ENCODE data around the gene TRAP1.
"Not testable (repeated sequence)": the region's sequence is repeated elsewhere in the genome, so short reads cannot be mapped to it uniquely, and the experiment has no call there.

The TRAP1 gene

DNA sequence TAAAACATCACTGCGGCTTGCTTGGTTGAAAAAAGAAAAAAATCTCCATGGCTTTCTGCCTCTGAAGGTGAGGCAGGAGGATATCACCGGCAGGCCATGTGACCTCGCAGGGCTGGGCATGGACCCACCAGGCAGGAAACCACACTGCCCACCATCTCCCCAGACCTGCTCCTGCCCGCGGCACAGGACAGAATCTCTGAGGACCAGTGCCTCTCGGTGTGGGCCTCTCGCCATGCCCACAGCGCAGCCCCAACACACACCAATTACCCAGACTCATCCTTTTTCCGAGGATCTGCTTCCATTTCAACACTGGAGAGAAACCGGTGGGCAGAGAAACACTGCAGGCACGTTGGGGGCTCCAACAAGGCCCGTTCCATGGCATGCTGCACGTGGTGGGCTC lies 46.6 kb downstream of the TRAP1 start:
- no peak for DNase-seq

DNA sequence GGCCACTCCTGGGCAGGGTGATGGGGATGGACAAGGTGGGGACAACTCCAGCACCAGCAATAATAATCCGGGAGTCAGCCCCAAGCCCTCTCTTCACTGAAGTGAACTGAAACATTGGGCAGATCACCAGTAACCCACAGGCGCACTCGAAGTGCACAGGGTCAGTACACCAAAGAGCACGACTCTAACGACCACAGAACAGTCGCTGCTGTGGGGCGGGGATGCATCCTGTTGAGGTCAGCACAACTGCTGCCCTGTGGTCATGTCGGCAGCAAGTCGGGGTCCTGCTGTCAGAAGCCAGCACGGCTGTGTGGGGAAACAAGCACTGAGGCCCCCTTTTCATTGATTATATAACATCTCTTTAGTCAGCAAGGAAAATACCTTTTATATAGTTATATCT lies 48.2 kb downstream of the TRAP1 start:
- DNase-seq, result no peak

DNA sequence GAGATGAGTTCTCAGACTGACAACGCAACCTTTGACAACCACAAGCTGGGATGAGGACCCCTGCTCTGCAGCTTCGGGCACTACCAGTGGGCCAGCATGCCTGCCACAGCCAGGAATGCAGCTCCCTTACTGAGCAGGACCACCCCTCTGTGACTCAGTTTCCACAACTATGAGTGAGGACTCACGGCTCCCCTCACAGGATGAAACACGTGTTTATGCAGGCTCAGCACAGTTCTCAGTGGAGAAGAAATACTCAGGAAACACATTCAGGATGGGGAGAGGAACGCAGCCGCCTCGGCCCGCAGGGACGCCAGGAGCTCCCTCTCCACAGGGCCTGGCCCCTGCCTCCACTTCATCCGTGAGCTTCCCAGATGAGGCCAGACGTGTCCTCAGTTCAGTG lies 48.7 kb downstream of the TRAP1 start:
- DNase-seq, result no peak

DNA sequence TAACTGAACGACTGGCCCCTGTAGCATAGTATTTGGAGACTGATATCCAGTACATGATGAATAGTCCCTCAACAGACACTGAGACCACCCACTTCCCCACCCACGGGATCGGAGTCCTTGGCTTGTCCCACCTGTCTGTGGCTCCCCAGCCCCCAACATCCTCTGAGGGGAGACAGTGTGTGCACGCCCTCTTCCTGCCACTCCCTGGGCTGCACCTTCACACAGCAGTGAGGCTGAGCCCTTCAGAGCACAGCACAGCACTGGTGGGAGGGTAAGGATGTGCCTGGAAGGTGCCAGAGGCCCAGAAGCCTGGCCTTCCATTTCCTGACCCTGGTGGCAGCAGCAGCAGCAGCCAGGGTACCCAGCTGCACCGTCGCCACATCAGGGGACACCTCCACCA lies 51.8 kb downstream of the TRAP1 start:
- DNase-seq, result no peak

DNA sequence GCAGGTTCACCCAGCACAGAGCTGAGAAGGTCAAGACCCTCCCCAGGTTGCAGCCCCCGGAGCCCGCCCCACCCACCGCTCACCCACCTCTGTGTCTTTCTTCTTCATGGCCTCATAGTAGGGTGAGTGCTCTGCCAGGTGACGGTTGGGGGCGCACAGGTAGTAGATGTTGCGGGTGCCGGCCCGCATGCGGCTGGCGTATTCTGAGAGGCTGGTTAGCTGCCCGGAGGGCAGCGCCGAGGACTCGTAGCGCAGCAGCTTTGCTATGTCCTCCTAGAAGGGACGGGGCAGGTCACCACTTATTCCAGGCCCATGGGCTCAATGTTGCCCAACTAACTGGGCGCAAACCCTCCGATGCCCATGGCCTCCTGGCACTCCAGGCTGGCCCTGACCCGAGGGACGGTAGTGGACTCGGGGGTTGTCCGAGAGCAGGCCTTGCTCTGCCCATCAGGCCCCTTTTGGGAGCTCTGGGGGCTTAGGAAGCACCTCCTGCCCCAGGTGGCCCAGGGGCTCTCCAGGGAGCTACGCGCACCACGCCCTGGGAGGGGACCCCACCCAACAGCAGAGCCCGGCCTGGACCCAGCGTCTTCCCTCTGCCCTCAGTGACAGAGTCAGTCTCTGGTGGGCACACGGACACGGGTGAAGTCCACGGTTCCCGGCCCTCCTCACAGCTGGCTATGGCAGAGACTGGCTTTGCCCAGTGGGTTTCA lies 53.0 kb downstream of the TRAP1 start:
- no peak for DNase-seq

DNA sequence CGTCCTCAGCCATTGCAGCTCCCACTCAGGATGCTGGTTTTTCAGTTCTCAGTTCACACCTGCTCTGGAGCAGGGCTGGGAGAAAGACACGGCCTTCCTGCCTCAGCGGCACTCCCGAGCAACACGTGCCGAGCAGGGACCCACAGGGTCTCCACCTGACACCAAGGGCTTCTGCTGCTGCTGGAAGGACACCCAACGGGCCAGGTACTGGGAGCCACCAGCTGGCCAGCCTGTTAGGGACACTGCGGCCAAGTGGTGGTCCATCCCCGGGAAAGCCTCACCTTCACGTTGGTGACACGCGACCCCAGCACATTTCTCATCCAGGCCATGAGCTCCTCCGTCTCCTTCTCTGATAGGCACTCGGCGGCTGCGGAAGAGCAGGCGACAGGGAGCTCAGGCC lies 54.7 kb downstream of the TRAP1 start:
- no peak for DNase-seq

DNA sequence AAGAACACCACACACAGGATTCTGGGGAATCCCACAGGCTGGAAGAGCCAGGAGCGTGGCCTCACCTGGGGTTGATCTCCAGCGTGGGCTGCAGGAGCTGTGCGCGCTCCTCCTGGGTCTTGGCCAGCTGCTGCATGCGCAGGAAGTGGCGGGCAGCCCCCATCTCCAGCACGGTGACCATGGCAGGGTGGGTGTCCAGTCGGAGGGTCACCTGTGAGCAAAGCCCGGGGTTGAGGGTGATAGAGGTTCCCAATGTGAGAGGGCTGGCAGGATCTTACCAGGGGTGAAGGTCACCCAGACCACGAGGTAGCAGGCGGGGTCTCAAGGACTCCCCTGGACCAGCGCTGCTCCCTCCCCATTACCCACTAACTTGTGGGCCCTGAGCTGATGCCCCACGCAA lies 55.4 kb downstream of the TRAP1 start:
- DNase-seq, result no peak

DNA sequence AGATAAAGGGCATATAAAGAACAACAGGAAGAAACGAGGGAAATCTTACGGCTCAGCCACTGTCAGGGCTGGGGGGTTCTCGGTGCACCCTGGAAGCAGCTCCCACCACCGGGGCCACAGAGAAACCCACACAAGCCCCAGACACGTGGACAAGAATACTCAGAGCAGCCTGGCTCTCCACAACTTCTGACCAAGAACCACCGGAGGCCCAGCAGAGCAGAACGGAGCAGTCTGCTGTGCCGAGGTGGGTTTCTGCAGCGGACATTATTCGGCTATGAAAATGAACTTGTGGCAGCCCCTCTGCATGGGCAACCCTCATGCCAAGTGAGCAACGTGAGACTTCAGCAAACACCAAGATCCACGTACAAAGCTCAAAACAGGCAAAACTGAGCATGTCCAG lies 56.0 kb downstream of the TRAP1 start:
- no peak for DNase-seq

DNA sequence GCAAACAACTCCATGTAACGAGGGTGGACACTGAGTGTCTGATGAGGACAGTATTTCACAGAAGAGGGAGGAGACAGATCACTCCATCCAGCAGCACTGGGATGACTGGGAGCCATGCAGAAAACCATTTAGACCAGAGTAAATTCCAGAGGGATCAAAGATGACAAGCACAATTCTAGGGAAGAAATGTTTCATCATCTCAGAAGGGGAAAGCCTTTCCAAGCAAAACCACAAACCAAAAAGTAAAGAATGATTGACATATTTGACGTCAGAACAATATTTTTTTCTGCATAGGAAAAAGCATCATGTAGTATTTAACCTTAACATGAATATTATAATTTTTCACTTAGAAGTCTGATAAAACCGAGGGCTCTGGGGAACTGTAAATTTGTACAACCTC lies 58.1 kb downstream of the TRAP1 start:
- no peak for DNase-seq

DNA sequence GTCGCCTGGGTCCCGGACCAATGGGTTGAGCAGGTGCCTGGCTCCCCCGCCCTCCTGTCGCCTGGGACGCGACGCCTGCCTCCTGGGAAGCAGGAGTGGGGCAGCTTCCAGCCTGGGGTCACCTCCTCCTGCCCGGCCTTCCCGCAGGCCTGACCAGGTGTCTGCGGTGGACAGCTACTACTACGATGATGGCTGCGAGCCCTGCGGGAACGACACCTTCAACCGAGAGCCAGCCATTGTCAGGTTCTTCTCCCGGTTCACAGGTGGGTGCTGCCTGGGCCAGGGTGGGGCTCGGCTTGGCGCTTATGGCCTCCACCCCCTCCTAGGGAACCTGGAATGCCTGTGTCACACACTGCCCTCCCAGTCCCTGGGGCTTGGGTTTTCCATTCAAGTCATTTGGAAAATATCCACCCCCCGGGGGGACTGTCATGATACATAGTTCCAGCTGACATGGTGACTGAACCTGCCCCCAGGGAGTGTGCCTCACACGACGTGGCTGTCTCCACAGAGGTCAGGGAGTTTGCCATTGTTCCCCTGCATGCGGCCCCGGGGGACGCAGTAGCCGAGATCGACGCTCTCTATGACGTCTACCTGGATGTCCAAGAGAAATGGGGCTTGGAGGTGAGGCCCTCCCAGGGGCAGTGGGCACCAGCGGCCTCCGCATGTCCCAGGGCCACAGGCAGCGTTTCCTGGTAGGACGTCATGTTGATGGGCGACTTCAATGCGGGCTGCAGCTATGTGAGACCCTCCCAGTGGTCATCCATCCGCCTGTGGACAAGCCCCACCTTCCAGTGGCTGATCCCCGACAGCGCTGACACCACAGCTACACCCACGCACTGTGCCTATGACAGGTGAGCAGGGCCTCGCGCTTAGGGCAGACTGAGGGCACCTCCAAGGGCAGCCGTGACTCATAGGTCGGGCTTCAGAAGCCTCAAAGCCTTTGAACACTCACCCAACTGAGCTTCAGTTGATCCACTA lies 60.5 kb downstream of the TRAP1 start:
- DNase-seq, result no peak

DNA sequence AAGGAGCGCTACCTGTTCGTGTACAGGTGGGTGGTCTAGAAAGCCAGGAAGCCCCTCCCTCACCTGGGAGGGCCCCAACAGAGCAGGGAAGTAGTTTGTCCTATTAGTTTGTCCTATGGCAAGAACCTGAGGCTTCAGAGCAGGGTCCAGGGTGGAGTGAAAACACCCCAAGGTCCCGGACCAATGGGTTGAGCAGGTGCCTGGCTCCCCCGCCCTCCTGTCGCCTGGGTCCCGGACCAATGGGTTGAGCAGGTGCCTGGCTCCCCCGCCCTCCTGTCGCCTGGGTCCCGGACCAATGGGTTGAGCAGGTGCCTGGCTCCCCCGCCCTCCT lies 61.2 kb downstream of the TRAP1 start:
- DNase-seq, result not testable (repeated sequence)

DNA sequence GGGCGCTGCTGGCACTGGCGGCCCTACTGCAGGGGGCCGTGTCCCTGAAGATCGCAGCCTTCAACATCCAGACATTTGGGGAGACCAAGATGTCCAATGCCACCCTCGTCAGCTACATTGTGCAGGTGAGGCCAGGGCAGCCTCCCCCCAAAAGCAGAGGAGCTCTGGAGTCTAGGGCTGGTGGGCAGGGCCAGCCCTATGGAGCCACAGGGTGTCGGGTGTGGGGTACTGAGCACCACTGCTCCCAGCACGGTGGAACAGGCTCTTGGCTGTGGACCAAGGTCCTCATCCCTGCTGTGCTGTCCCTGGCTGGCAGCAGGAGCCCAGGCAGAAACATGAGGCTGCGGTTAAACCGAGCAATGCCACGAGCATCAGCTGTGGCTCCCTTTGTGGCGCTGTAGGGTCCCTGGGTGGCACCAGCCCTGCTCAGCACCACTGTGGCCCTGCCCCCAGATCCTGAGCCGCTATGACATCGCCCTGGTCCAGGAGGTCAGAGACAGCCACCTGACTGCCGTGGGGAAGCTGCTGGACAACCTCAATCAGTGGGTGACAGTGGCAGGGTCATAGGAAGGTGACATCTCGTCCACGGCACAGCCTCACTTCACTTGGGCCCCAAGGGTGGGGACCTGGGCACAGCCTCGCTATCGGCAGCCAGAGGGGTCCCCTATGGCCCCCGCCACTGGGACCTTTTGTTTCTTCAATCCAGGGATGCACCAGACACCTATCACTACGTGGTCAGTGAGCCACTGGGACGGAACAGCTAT lies 61.7 kb downstream of the TRAP1 start:
- DNase-seq, result no peak

DNA sequence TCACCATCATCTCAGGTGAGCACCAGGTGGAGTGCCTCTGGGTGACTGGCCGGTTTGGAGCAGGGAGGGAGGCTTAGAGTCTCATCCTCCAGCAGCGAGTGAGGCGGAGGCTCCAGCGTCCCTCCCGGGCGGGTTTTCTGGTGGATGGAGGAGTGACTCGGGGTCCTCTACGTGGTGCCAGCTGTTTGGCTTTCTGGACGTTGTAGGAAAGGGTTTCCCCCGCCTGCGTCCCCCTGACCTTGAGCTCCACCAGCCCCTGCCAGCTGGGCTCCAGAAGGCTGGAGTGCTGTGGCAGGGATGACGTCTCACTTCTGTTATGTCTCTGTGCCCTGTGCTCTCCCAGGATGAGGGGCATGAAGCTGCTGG lies 62.3 kb downstream of the TRAP1 start:
- no peak for DNase-seq

DNA sequence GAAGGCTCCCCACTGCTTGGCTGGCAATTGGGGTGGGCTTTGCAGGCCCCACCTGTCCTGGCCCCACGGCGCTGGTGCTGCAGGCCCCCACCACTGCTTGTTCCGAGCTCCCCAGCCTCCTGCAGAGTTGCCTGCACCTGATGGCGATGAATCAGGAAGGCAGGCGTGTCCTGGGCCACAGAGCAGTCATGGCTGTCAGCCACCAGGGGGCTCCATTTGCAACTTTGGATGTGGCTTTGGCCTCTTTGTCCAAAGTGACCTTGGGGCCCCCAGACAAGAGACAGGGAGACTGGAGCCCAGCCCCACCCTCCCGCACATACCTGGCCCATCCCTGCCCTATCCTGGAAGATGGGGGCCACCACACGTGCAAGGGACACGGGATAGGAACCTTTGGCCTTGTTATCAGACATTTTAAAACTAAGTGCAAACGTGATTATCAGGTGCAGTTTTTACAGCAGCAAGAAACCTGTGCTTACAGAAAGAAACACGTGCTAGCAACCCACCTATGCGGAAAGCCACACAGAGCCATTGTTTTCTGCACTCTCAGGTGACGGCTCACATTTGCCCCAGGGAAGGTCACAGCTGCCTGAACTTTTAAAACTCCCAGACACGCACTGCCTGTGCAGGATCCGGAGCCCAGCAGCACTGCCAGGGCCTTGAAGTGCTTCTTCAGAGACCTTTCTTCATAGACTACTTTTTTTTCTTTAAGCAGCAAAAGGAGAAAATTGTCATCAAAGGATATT lies 62.9 kb downstream of the TRAP1 start, which contains the start of gene DNASE1:
Gene DNASE1 (plus strand): TSS at position 443 of the 743 bp plus-strand sequence. CDS start 683 bp downstream, outside the sequence.
- DNase-seq, result no peak

DNA sequence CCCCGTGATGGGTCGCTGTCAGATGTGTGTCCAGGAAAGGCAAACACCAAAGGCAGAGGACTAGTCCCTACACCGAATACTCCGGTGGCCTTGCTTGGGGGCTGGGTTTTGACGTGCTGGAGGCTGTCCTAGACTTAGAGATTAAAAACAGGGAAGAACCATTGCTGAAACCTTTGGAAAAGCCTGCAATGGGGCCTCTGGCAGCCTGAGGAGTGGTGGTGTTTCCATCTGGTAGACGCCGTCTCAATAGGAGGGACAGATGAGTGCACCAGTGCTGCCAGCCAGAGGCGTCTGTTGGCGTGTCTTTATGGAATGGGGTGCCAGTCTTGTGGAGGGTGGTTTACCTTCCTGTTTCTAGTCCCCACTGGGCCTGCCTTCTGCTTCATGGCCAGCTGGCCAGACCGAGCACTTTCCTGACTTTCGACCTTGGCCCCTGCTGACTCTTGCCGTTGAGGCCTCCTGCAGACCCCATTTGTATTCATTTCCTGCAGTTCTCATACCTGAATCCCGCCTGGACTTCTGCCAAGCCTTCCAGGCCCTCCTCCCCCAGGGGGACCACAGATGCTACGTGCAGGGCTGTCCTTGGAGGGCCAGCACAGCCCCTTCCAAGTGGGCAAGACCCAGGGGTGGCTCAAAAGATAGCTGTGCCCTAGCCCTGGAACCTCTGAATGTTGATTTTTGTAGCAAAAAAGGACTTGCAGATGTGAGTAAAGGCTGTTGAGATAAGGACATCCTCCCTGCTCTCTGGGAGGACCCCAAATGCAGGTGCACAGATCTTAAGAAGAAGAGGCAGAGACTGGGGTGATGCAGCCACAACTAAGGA lies 64.7 kb downstream of the TRAP1 start:
- DNase-seq, result no peak

DNA sequence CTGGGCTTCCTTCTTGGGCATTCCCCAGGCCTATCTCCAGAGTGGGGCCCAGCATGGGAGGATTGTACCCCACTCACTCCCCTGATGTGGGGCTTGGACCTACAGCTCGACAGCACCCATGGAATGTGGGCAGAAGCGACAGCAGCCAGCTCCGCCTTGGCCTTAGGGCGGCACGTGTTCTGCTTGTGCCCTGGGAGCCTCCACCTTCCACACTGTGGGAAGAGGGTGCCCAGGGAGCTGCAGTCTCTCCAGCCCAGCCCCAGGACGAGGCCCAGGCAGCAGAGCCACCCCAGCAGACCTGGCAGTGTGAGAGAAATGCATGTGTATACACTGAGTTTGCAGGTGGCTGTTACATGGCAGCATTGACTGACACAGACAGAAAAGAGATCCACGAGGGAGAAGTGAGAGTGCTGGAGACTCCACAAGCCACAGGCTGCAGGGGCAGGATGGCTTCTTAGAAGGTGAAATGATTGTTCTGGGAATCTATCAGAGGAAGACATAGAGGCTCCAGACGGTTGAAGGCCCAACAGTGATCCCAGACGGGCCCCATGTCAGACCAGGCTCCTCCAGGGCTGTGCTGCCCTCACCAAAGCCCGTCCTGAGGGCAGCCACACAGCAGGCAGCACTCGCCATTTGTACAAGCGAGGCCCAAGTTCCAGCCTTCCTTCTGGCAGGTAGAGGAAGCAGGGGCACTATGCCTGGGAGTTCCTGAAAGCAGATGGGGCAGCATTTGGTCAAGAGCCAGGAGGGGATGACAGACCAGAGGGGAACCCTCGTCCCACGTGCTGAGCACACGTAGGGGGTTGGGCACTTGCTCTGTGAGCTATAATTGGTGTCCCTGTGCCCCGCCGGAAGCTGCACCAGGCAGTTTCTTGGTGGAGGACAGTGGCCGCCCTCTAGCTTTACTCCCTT lies 65.6 kb downstream of the TRAP1 start:
- DNase-seq, result no peak

DNA sequence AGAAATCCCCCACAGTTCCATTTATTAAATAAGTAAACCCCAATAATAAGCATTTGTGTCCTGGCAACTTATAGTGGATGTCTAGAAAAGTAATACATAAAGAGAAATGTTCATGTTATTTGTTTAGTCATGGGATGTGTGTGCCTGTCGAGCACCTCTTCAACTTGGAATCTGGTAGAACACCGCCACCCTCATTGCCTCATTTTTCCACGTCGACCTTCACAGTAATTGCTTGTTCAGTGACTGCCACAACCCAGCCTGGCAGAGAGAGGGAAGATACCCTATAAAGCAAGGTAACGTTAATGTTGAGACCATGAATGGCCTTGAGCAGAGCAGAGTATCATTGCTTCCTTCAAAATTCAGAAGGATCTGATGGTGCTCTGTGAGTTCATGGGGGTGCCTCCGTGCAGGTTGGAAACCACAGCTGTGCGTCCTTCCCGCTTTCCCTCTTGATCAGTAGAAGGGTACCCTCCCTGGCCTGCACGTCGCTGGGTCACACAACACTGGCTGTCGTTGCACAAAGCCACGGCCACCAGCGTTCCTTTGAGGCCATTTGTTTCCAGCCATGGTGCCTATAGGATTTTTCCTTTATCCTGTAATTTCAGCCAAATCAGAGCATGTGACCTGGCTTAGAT lies 66.6 kb downstream of the TRAP1 start:
- no peak for DNase-seq

DNA sequence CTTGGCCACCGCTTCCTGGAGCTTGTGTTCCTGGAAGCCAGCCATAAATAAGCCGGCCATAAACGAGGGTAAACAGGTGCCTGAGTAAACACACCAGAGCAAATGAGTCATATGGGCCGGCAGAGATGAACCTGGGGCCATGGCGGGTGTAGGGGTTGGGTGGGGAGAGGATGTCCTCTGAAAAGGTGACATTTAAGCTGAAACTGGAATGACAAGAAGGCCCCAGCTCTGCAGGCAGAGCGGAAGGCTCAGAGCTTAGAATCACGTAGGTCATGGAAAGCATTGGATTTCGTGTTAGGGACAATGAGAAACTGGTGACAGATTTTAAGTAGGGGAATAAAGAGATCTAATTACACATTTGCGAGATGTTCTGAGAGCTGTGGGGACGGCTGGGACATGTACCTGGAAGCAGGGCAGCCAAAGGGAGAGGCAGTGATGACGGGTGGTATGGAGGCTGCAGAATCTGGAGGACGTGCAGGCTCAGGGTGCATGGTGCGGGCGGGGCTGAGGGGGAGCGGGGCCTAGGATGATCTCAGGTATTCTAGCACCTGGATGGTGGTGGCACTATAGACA lies 70.9 kb downstream of the TRAP1 start:
- DNase-seq, result no peak

DNA sequence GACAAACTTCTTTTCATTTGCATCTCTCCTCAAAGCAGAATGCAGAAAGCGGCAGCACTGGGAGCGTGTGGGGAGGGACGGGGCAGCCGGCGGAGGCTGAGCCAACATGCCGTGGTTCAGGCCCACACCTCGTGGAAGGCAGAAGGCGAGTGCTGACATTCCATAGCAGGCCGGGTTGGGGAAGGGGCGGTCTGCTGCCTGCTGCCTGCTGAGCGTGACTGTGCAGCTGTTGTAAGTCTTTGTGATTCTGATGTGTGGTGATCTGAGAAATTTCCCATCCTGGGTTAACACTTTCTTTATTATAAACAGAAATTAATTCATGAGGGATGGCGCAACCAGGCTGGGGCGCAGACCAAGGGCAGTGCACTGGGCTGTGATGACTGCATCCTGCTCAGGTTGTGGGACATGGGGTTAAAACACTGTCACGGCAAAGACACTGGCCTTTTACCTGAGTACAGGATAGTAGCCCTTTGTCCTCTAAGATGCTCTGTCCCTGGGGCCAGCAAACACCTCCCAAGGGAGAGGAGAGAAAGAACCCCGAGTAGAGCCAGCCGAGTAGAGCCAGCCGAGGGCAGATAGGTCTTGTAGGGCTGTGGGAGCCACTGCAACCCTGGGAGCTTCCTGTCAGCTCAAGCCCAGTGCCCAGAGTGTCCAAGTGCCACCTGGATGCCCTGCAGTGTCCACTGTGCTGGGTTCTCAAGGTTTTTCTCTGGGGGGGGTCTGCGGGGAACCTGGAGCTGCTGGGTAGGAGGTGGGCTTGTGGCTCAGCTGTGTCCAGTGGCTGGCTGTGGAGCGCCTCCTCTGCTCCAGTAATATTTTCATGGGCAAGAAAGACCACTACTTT lies 71.6 kb downstream of the TRAP1 start:
- no peak for DNase-seq

Data from amniotic stem cell (primary cell).